OCI-LY3 (cell line): ENCODE results near the gene NRXN3.

Experiments used
- CTCF ChIP-seq: fragments of 200-600, 300-600 bp; sonication (generic); IDR thresholded peaks from 2 replicates; pipeline ENCODE4 v1.5.1; 2014; ENCODE audit warnings: antibody characterized with exemption, low read length, low read depth
- EZH2phosphoT487 ChIP-seq: fragments of 200-600 bp; shearing (Covaris generic); IDR thresholded peaks from 2 replicates; pipeline ENCODE4 v1.6.1; 2018; ENCODE audit warnings: antibody characterized with exemption, mixed run types, low read depth

GRCh38 chr14:79251278-79251677, 1081.1 kb downstream of the NRXN3 start:
- no peak for TF ChIP-seq CTCF
- TF ChIP-seq EZH2phosphoT487, result no peak
